Measurements from ENCODE around the gene KCNQ5.

KCNQ5 gene

DNA sequence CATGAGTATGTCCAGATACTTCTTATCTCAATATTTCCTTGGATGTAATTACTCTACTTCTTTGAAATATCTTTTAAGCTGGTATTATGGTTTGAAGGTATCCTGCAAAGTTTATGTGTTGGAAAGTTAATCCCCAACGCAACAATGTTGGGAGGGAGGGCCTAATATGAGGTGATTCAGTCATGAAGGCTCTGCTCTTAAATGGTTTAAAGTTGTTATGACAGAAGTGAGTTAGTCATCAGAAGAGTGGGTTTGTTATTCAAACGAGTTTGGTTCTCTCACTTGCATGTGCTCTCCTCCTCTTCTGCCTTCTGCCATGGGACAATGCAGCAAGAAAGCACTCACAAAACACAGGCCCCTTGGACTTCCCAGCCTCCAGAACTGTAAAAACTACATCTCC, 176.3 kb downstream of the KCNQ5 start:
- DNase-seq (ENCODE audit: low spot score), result no peak

DNA sequence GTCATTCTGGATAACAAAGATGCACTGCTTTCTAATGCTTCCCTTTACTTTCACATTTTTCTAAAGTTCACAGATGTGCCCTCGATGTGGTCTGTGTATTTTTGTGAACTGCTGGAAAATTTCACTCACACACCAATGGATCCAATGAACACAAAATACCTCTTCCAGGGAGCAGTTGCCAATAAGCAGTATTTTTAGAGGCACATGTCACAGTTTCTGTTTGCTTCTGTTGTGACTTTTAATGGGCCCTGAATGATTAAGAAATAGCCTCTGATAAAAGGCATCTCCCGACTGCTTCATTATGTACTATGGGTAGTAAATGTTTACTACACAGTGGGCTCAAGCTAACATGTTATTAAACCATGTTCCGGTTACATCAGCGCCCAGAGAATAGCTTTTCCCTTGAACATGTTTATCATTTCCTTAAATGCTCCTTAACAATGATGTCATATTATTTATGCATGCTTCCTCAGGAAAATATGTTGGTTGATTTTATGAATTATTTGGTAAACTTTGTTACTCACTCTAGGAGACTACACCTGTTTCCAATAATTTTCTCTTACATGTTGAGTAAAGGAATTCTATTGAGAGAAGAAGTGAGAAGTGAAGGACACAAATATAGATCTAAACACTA, 188.0 kb downstream of the KCNQ5 start:
- no peak for DNase-seq (ENCODE audit: low spot score)

DNA sequence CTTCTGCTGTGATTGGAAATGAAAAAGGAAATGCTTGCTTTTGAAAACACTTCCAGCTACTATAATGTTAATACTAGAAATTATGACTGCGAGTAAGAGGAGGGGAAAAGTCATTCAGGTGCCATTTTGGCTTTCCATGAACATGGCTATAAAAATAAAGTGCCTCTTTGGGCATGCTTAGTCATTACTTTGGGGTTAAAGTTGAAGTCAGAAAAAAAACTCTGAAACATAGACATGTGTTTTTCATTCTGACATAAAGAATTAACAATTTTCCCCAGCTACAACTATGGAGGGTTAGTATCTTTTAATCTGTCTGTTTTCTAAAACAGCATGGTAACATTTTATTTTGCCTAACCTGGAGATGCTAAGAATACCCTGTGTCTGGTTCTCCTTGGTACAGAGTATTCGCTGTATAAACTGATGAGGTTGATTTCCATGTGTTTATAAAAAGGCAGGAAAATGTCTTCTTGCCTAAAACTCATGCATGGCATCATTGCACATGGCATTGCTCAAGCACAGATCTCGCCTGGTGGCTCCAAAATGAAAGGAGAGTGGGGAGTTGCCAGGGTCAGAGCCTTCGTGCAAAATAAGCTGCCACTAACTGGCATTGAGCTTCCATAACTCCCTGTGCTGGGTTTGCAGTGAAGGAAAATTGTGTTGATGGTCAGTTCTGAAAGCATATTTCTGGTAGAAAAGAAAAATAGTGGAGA, 188.9 kb downstream of the KCNQ5 start:
- DNase-seq (ENCODE audit: low spot score), result no peak

DNA sequence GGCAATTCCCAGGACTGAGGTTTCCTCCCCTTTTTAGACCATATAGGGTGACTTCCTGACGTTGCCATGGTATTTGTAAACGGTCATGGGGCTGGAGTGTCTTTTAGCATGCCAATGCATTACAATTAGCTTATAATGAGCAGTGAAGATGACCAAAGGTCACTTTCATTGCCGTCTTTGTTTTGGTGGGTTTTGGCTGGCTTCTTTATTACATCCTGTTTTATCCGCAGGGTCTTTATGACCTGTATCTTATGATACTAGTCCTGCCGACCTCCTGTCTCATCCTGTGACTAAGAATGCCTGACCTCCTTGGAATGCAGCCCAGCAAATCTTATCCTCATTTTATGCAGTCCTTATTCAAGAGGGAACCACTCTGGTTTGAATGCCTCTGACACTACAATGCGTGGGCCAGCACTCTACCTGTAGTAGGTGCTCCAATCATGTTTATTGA, 190.1 kb downstream of the KCNQ5 start:
- DNase-seq (ENCODE audit: low spot score), result no peak

DNA sequence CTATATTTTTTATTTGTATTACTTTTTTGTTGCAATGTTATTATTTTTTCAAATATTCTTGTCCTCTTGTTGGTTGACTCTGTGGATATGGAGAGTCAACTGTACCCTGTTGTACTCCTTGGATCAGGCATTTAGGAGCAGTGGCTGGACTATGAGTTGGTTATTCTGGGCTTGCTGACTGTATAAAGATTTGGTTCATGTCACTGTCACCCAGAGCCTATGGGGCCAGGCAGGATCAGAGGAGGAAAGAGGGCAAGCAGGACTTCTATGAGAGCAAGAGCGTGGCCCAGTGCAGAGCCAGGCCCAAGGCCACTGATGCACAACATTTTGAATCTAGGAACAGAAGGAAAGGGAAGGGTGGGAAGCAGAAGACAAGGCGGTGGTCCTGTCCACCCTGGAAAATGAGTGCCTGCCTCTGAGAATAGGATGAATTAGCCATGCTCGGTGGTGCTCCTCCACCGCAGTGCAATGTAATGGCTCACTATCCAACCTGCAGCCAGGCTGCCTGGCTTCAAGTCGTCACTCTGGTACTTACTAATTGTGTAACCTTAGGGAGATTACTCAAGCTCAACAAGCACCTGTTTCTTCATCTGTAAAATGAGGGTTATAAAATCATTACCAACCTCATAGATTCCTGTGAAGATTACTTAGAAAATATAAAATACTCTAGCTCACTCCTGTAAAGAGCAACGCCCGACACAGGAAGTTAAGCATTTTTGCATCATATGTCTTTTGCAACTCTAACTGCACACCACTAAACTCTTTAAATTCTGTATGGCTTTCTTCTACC, 192.1 kb downstream of the KCNQ5 start:
- DNase-seq (ENCODE audit: low spot score), result no peak

DNA sequence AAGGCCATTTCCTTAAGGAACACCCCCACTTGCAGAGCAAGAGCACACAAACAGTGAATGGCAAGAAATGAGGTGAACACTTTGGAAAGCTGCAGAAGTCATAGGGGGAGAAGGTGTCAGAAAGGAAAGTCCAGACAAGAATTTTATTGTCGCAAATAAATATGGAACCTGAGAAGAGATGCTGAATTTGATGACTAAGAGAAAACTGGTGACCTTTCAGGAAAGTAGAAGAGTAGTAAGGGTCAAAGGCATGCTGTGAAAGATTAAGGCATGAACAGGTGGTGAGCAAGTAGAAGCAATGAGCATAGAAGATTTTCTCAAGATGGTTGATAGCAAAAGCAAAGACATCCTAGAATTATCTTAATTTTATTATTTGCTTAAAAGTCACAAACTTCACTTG, 194.2 kb downstream of the KCNQ5 start:
- DNase-seq (ENCODE audit: low spot score), result no peak

DNA sequence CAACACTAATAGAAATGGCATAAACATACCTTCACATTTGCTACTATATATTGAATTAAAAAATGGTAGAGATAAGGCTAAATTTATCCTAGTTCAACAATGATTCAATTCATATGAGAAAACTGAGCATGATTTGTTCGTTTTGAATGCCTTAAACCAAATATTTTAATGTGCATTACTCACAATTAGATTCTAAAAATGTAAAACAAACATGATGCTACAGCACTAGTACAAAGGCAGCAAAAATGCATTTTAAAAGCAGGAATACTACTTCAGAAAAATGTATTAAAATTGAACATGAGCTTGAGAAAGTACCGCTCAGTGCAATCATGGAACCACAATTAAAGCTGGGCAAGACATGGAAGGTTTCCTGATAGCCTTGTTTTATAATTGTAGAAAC, 195.3 kb downstream of the KCNQ5 start:
- no peak for DNase-seq (ENCODE audit: low spot score)

DNA sequence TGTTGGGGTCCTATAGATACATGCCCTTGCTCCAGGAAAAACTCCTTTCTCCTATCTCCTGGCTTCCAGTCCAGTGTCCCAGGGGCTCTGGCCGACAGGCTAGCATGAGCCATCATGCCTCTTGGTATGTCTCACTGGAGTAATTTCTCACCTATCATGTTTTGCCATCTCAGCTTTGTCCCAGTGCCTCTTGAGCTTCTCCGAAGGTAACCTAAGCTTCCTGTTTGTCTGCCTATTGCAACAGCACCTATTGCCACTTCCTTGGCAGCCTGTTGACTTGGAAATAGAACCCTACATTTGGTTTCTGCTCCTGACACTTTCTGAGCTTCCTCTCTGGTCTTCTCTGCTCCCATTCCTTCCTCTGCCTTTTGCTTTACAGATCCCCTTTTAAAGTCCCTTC, 197.7 kb downstream of the KCNQ5 start:
- no peak for DNase-seq (ENCODE audit: low spot score)

DNA sequence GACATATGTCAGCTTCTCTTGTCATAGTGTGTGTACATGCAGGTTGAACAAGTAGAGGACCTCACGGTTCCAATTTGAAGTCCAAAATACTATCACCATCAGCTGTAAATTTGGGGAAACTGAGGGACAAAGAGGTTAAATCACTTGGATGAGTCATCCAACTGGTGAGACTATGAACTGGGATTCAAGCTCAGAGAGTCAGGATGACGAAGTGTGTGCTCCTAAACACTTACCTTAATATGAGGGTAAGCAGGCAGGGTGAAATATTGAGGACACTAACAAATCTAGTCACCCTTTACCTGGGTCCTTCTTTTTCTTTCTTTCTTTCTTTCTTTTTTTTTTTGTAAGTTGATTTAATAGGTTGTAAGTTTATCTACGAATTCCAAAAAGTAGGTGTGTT, 198.3 kb downstream of the KCNQ5 start:
- DNase-seq (ENCODE audit: low spot score), result no peak

DNA sequence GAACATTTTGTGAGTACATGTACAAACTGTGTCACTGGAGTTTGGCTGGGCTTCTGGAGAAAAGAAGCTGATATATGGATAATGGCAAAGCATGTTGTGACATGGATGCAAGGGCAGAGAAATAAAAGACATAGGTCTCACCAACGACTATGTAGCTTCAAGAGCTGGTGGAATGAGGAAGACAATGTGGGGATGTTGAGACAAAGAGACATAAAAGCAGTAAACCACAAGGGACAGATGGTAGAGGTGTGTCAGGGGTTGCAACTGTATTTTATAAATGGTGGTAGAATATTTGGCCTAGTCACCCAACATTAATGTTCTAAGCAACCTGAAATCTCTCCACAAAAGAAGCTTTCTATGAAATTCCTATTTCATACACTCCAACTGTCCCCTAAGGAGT, 199.0 kb downstream of the KCNQ5 start:
- no peak for DNase-seq (ENCODE audit: low spot score)

DNA sequence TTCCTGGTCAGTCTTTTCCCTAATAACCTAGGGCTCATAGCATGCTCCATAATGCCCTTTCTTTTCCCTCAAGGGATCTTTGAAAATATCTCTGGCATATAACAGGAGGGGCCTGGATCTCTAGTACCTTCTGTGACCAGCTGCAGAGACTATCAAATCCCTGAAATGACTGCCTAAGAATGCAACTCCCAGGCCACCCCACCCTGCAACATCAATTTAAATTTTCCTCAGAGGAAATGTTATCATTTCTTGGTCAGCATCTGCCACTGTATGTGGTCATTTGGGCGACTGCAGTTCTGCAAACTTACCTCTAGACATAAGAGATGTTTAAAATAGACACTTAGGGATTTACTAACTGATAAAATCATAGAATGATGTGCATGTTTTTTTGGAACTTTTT, 200.2 kb downstream of the KCNQ5 start:
- no peak for DNase-seq (ENCODE audit: low spot score)

DNA sequence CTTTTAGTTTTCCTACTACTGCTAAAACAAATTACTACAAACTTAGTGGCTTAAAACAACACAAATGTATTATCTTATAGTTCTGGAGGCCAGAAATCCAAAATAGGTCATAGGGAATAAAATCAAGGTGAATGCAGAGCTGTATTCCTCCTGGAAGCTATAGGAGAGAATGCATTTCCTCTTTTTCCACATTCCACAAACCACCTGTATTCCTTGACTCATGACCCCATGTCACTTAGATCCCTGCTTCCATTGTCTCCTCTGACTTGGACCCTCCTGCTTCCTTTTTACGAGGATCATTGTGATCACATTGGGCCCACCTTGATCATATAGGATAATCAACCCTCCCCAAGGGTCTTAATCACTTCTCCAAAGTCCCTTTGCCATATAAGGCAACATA, 200.8 kb downstream of the KCNQ5 start:
- no peak for DNase-seq (ENCODE audit: low spot score)

DNA sequence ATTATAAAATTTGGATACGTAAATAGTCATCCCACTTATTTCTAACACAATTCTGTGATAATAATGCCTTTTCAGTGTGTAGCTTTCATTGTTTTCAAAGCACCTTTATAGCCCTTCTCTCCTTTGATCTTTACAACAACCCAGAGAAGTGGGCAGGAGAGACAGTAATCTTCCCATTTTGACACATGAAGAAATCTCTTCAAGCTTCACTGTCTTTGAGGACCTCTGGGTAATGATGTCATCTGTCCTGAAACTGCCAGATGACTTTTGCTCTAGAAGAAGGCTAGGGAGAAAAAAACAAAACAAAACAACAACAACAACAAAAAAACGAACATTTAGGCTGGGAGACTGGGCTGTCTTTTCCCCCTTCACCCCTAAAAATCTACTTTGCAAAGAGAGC, 203.0 kb downstream of the KCNQ5 start:
- DNase-seq (ENCODE audit: low spot score), result no peak

DNA sequence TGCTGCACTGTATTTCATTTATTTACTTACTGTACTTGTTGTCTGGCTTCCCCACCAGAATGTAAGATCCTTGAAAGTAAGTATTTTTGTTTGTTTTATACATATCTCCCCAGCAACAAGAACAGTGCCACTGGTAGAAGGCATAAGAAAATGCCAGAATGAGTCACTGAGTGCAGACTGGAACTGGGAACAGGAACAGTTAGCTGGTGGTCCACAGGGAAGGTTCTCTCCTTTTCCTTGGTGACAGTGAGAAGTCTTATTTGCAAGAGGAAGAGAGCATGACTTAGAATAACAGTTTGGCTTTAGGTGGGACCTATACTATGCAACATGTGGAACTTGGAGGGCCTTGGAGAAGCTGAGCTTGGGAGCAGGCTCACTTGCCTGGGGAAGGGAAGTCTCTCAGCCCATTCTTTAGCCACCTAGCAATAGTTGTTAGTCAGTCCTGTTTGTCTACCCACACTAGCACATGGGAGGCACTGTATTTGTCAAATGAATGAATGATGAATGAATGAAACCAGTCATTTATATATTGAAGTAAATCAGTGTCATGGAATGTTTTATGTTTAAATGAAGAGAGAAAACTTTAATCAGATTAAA, 203.5 kb downstream of the KCNQ5 start:
- DNase-seq (ENCODE audit: low spot score), result no peak

DNA sequence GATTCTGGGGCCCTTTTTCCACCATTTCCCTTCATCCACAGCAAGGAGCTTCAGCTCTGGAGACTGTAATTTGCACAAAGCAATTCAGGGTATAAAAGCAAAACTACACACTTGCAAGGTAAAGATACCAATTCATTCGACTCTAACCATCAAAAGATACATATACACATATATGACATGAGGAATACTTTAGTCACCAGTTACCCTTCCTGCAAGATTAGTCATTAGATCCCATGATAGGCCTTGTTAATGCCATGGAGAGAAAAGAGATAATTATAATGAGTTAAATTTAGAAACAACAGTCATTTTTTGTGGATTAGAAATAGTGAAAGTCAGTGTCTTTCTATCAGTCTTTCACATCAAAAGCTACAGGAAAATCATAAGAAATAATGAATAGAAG, 204.2 kb downstream of the KCNQ5 start:
- no peak for DNase-seq (ENCODE audit: low spot score)

DNA sequence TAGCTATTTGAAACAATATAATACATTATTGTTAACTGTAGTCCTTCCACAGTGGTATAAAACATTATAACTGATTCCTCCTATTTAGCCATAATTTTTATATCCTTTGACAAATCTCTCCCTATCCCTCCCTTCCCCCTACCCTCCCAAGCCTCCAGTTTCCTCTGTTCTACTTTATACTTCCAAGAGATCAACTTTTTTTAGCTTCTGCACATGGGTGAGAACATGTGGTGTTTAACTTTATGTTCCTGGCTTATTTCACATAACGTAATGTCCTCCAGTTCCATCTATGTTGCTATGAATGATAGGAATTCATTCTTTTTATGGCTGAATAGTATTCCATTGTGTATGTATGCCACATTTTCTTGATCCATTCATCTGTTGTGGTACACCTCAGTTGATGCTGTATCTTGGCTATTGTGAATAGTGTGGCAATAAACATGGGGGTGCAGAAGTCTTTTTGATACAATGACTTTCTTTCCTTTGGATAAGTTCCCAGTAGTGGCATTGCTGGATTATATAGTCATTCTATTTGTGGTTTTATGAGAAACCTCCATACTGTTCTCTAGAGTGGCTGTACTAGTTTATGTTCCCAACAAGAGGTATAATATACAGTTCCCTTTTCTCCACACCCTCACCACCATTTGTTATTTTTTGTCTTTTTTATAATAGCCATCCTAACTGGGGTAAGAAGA, 205.0 kb downstream of the KCNQ5 start:
- no peak for DNase-seq (ENCODE audit: low spot score)

DNA sequence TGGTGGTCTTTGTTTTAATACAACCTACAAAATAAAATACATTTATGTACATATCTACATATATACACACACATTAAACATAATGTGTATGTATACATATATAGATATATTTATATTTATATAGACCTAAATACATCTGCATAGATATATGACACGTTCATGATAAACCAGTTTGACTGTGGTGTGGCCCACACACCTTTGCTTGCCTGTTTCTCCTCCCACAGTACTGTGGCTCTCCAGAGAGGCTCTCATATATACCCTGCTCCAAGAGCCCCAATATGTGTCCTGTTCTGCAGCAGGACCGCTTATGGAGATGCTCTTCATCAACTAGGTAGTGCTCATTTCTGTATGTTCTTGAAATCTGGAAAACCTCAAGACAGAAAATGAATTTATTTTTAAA, 207.0 kb downstream of the KCNQ5 start:
- DNase-seq (ENCODE audit: low spot score), result no peak

DNA sequence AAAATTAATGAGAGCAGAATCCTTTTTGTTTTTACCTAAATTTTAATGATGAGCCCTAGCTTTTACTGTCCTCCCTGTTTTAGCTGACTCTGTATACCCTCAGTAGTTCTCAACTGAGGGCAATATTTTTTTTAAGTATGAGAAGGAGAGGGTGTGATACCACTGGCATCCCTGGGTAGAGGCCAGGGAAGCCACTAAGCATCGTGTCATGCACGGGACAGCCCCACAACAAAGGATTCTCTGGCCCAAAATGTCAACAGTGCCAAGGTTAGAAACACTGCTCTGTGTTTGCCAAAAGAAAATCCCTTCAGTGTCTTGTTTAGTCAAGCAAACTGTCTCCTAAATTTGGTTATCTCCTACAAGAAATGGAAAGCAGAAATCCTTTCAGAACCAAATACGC, 210.4 kb downstream of the KCNQ5 start:
- no peak for DNase-seq (ENCODE audit: low spot score)

DNA sequence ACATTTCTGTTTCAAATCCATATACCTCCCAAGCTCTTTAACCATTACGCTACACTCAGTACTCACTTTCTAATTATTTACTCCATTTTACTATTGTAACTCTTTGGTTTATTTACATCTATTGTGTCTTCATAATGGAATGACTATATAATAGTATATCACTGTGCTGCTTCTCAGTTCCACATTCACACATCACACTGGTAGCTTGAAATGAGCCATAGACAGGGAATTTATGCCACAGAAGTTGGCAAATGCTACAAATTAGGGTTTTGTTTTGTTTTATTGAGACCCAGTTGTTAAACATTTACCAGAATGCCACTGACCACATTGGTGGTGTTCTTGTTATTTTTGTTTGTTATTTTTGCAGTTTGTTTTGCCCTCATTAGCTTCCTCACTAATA, 213.9 kb downstream of the KCNQ5 start:
- no peak for DNase-seq (ENCODE audit: low spot score)

DNA sequence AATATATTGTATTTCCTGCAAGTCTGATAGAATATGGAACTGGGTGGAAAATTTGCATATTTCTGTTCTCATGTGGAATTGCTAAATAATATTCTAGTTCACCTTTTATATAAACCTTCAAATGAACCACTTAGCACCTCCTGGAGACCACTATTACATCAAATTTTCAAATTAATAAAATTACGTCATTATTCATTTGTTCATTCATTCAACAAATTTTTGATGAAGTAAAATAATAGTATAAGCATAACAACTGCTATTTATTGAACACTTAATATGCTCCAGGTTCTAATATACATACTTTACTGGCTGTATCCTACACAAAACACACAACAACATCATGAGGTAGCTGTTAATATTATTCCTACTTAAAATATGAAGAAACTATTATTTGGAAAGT, 215.1 kb downstream of the KCNQ5 start:
- DNase-seq (ENCODE audit: low spot score), result no peak

DNA sequence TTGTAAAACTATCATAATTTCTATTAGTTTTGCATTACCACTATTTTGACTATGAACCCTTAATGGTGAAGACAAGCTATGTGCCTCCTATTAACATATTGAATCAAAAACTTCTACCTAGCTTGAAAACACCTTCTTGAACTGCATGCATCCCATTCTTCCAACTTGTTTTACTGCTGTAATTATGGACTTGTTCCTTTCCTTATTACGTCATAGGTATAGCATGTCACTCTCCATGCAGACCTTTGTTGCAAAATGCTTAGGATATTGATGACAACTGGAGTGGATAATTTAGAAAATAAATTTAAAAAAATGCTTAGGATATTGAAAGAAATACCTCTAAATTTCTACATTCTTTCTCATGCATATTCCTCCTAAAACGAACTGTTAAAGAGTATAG, 219.3 kb downstream of the KCNQ5 start:
- DNase-seq (ENCODE audit: low spot score), result no peak

DNA sequence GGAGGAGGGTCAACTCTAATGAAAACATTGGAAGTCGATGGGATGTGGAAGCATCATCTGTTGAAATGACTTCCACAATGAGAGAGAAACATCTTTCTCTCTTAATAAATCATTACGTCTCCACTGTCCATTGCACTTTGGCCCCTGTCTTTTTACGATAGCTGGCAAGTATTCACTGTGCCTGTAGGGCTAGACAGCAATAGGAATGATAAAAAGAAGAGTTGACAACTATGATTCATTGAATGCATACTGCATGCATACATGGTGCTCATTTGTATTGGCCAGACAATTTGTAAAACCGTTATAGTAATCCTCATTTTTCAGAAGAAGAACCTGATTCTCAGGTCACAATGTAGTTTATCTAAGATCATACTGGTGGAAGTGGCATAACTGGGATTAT, 220.3 kb downstream of the KCNQ5 start:
- no peak for DNase-seq (ENCODE audit: low spot score)
